A673 (cell line): ENCODE data around the gene ZNF500. TPM values are rescaled to one million over a fixed set of nuclear protein-coding genes. Genes with fewer than 3 reads are reported as not detected.

Source experiments
- BruUV-seq: library from RNA; stranded (reverse); fragments of 400-500 nt; replicated peaks from 2 replicates; lab custom pipeline; 2021; lab: Mats Ljungman, UMichigan
- CTCF ChIA-PET: fragments of 300-600 bp; sonication (Branson Sonifier 250); formaldehyde crosslinking; loops from one replicate; lab custom pipeline; 2022; ENCODE audit warnings: antibody characterized with exemption; lab: Charles Lee
- POLR2A ChIA-PET: fragments of 300-600 bp; sonication (Branson Sonifier 250); formaldehyde crosslinking; loops from one replicate; lab custom pipeline; 2022; ENCODE audit warnings: antibody characterized with exemption; ENCODE audit not compliant: low non-redundant PET; lab: Charles Lee
- DNase-seq: peaks from one replicate; pipeline ENCODE4 v3.0.0-alpha.2; 2015; ENCODE audit warnings: low spot score
- H3K27ac ChIP-seq: fragments of 200-600 bp; sonication (generic); 2 replicates; pipeline ENCODE4 v1.5.1; 2016; ENCODE audit warnings: mixed run types, low read depth, mild to moderate bottlenecking, mixed read lengths, antibody characterized with exemption, low read length; ENCODE audit not compliant: poor library complexity, severe bottlenecking
- H3K27me3 ChIP-seq: fragments of 200-600 bp; sonication (generic); replicated peaks from 2 replicates; pipeline ENCODE4 v1.6.1; 2017; ENCODE audit warnings: mixed run types, low read depth, mild to moderate bottlenecking, mixed read lengths, antibody characterized with exemption, low read length; ENCODE audit not compliant: insufficient read depth, poor library complexity
- H3K36me3 ChIP-seq: fragments of 200-600 bp; sonication (generic); 2 replicates; pipeline ENCODE4 v1.6.1; 2016; ENCODE audit warnings: mixed run types, mild to moderate bottlenecking, mixed read lengths, antibody characterized with exemption, low read length; ENCODE audit not compliant: insufficient read depth, poor library complexity, severe bottlenecking
- H3K4me1 ChIP-seq: fragments of 200-600 bp; sonication (generic); 2 replicates; pipeline ENCODE4 v1.6.1; 2017; ENCODE audit warnings: mixed run types, mild to moderate bottlenecking, mixed read lengths, antibody characterized with exemption, low read length; ENCODE audit not compliant: insufficient read depth, poor library complexity, severe bottlenecking
- H3K4me3 ChIP-seq: fragments of 200-600 bp; sonication (generic); 2 replicates; pipeline ENCODE4 v1.5.1; 2016; ENCODE audit warnings: low read depth, mixed run types, mild to moderate bottlenecking, mixed read lengths, low read length; ENCODE audit not compliant: poor library complexity, severe bottlenecking
- H3K9me3 ChIP-seq: fragments of 200-600 bp; sonication (generic); 2 replicates; pipeline ENCODE4 v1.6.1; 2016; ENCODE audit warnings: mixed run types, low read depth, mild to moderate bottlenecking, mixed read lengths, antibody characterized with exemption, low read length; ENCODE audit not compliant: poor library complexity, severe bottlenecking
- EZH2 ChIP-seq: fragments of 200-600 bp; sonication (generic); IDR thresholded peaks from 2 replicates; pipeline ENCODE4 v1.6.1; 2017; ENCODE audit warnings: borderline replicate concordance, low read depth, mild to moderate bottlenecking, mixed read lengths, antibody characterized with exemption, low read length; ENCODE audit not compliant: poor library complexity, severe bottlenecking
- intact Hi-C: fragments of 100-400 bp; cut with micrococcal nuclease; formaldehyde crosslinking; loops from one replicate; pipeline ENCODE4 v1.10.0; 2022; ENCODE audit not compliant: unreplicated experiment
- total RNA-seq: library from RNA; stranded (reverse); gene quantifications from 2 replicates; pipeline ENCODE4 v1.2.3, GENCODE V29; 2021
- TF ChIP-seq, protein P1 (sequence below): fragments of 300-800, 200-600 bp; sonication (generic); conservative IDR thresholded peaks from 2 replicates; pipeline ENCODE4 v1.5.1; 2017; ENCODE audit warnings: low read depth, mild to moderate bottlenecking, antibody characterized with exemption, low read length, moderate library complexity, mixed read lengths

Gene ZNF500
- total RNA-seq, 1 experiment from 2014 or later = 16.8 TPM

GRCh38 chr16:4748682-4749411 is 18.1 kb downstream of the ZNF500 start:
- H3K27ac ChIP-seq = no peak overlapping the region
- TF ChIP-seq, protein P1, sequence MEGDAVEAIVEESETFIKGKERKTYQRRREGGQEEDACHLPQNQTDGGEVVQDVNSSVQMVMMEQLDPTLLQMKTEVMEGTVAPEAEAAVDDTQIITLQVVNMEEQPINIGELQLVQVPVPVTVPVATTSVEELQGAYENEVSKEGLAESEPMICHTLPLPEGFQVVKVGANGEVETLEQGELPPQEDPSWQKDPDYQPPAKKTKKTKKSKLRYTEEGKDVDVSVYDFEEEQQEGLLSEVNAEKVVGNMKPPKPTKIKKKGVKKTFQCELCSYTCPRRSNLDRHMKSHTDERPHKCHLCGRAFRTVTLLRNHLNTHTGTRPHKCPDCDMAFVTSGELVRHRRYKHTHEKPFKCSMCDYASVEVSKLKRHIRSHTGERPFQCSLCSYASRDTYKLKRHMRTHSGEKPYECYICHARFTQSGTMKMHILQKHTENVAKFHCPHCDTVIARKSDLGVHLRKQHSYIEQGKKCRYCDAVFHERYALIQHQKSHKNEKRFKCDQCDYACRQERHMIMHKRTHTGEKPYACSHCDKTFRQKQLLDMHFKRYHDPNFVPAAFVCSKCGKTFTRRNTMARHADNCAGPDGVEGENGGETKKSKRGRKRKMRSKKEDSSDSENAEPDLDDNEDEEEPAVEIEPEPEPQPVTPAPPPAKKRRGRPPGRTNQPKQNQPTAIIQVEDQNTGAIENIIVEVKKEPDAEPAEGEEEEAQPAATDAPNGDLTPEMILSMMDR = no peak
- no peak for TF ChIP-seq EZH2
- no TSS peak for BruUV-seq
- ChIA-PET POLR2A (no interaction called here), CTCF (no interaction called here)
- H3K36me3 ChIP-seq = peaks cover 27% of the 10 kb centered on the region
- no peaks in the 10 kb centered on the region for H3K9me3 ChIP-seq
- H3K4me1 ChIP-seq = no peaks in the 10 kb centered on the region
- intact Hi-C loops = no loop called here
- H3K4me3 ChIP-seq = no peak overlapping the region
- no peak for DNase-seq
- H3K27me3 ChIP-seq = no peaks in the 10 kb centered on the region

GRCh38 chr16:4747906-4748681 is 18.9 kb downstream of the ZNF500 start:
- TF ChIP-seq, protein P1 = no peak
- TF ChIP-seq EZH2 = no peak
- POLR2A ChIA-PET = no interaction called here
- Histone ChIP-seq H3K27ac (no peak overlapping the region), H3K4me3 (no peak overlapping the region), H3K27me3 (no peaks in the 10 kb centered on the region), H3K36me3 (peaks cover 20% of the 10 kb centered on the region), H3K4me1 (no peaks in the 10 kb centered on the region), H3K9me3 (no peaks in the 10 kb centered on the region)
- CTCF ChIA-PET = no interaction called here
- intact Hi-C loops = no loop called here
- no peak for DNase-seq
- no TSS peak for BruUV-seq

- Histone ChIP-seq H3K36me3 (peaks cover 14% of the 10 kb centered on the region), H3K4me1 (no peaks in the 10 kb centered on the region), H3K4me3 (no peak overlapping the region), H3K27me3 (no peaks in the 10 kb centered on the region), H3K27ac (no peak overlapping the region), H3K9me3 (no peaks in the 10 kb centered on the region)
- no peak for DNase-seq
- no TSS peak for BruUV-seq
- POLR2A ChIA-PET = no interaction called here
- CTCF ChIA-PET = no interaction called here
- TF ChIP-seq EZH2 = no peak
- intact Hi-C loops = no loop called here
These were observed 19.9 kb downstream of the ZNF500 start for GRCh38 chr16:4746991-4747574.
